Articular chondrocyte of knee joint (primary cell): ENCODE data around the gene TSHZ2. TPM values are rescaled to one million over a fixed set of nuclear protein-coding genes. Genes with fewer than 3 reads are reported as not detected.

ENCODE experiments used
- small RNA-seq: library from RNA; depleted of rRNA; stranded (forward); fragments of <200 nt; gene quantifications from one replicate; pipeline ENCODE3, GENCODE V24; 2012
- total RNA-seq: library from RNA; depleted of rRNA; stranded (reverse); fragments of >200 nt; gene quantifications from 2 replicates; pipeline ENCODE4 v1.2.3, GENCODE V29; 2012

TSHZ2 gene, protein sequence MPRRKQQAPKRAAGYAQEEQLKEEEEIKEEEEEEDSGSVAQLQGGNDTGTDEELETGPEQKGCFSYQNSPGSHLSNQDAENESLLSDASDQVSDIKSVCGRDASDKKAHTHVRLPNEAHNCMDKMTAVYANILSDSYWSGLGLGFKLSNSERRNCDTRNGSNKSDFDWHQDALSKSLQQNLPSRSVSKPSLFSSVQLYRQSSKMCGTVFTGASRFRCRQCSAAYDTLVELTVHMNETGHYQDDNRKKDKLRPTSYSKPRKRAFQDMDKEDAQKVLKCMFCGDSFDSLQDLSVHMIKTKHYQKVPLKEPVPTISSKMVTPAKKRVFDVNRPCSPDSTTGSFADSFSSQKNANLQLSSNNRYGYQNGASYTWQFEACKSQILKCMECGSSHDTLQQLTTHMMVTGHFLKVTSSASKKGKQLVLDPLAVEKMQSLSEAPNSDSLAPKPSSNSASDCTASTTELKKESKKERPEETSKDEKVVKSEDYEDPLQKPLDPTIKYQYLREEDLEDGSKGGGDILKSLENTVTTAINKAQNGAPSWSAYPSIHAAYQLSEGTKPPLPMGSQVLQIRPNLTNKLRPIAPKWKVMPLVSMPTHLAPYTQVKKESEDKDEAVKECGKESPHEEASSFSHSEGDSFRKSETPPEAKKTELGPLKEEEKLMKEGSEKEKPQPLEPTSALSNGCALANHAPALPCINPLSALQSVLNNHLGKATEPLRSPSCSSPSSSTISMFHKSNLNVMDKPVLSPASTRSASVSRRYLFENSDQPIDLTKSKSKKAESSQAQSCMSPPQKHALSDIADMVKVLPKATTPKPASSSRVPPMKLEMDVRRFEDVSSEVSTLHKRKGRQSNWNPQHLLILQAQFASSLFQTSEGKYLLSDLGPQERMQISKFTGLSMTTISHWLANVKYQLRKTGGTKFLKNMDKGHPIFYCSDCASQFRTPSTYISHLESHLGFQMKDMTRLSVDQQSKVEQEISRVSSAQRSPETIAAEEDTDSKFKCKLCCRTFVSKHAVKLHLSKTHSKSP (N-terminal part only)
- under 0.01 and 0.43 TPM in 2 replicates for total RNA-seq

DNA sequence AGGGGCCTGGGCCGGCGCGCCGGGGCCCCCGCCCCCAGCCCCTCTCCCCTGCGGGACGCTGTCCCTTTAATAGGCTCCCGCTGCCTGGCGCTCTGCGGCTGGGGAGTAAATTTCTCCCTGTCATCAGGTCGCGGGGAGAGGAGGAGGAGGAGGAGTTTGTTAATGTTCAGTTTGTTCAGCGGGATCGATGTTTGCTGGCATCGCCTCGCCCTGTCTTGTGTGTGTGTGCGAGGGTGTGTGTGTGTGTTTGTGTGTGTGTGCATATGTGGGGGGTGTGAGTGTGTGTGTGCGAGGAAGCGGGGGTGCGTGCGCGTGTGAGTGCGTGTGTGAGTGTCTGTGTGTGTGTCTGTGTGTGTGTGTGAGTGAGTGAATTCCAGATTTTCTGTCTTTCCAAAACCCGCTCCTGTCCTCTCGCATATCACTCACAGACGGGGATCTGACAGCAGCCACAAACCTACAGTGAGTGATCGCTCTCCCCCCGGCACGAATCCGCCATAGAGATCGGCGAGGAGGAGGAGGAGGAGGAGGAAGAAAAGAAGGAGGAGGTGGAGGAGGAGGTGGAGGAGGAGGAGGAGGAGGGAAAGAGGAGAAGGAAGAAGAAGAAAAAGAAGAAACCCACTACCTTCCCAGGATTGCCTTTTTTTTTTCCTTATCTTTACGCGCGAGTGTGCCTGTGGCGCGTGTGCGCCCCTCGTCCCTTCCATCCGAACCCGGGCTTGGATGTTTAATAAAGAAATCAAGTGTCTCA, at the start of gene TSHZ2:
TSHZ2 (plus strand) TSS at position 169 of the 748 bp plus-strand sequence. CDS start 936 bp downstream, outside the sequence.

Small RNA genes within 50 kb of the gene (small RNA-seq; reads per million reads assigned to genes)
- gene RF00019: not detected
